HL-60/S4 treated with retinoic acid at 250 ng/mL for 4 days and 3 days (cell line): ENCODE data around the gene RUFY1.
"Not testable (repeated sequence)": the region's sequence is repeated elsewhere in the genome, so short reads cannot be mapped to it uniquely, and the experiment has no call there.

ENCODE experiments used
- in situ Hi-C: fragments of 300-500 bp; cut with MboI; formaldehyde crosslinking; loops from 2 replicates; pipeline ENCODE4 v1.7.0; 2022; ENCODE audit warnings: low sequenced_read_pairs

Gene RUFY1

GRCh38 chr5:179533907-179534306 lies 16.4 kb upstream of the RUFY1 start:
- in situ Hi-C loops: no loop called here

- in situ Hi-C loops: no loop called here
Measured at GRCh38 chr5:179534431-179534830, 15.9 kb upstream of the RUFY1 start.

GRCh38 chr5:179536676-179537075 lies 13.7 kb upstream of the RUFY1 start:
- in situ Hi-C loops: no loop called here

- in situ Hi-C loops: no loop called here
Measured at GRCh38 chr5:179542170-179542569, 8.2 kb upstream of the RUFY1 start.

GRCh38 chr5:179543275-179543674 lies 7.1 kb upstream of the RUFY1 start:
- in situ Hi-C loops: not testable (repeated sequence)

GRCh38 chr5:179553006-179553405 lies 2.7 kb downstream of the RUFY1 start:
- in situ Hi-C loops: no loop called here

- in situ Hi-C loops: no loop called here
Measured at GRCh38 chr5:179553875-179554274, 3.5 kb downstream of the RUFY1 start.

GRCh38 chr5:179554981-179555380 lies 4.6 kb downstream of the RUFY1 start:
- in situ Hi-C loops: no loop called here

- in situ Hi-C loops: not testable (repeated sequence)
Measured at GRCh38 chr5:179558261-179558799, 8.0 kb downstream of the RUFY1 start.

GRCh38 chr5:179558932-179559283 lies 8.6 kb downstream of the RUFY1 start:
- in situ Hi-C loops: no loop called here

GRCh38 chr5:179559284-179560252 lies 9.2 kb downstream of the RUFY1 start:
- in situ Hi-C loops: no loop called here

- in situ Hi-C loops: no loop called here
Measured at GRCh38 chr5:179564526-179564925, 14.2 kb downstream of the RUFY1 start.

- in situ Hi-C loops: no loop called here
Measured at GRCh38 chr5:179568721-179569120, 18.4 kb downstream of the RUFY1 start.

GRCh38 chr5:179572386-179572785 lies 22.0 kb downstream of the RUFY1 start:
- in situ Hi-C loops: no loop called here

- in situ Hi-C loops: no loop called here
Measured at GRCh38 chr5:179577286-179577960, 27.1 kb downstream of the RUFY1 start.

- in situ Hi-C loops: no loop called here
Measured at GRCh38 chr5:179585941-179586401, 35.6 kb downstream of the RUFY1 start.

GRCh38 chr5:179588166-179588565 lies 37.8 kb downstream of the RUFY1 start:
- in situ Hi-C loops: no loop called here

GRCh38 chr5:179595916-179596315 lies 45.6 kb downstream of the RUFY1 start:
- in situ Hi-C loops: no loop called here

- in situ Hi-C loops: no loop called here
Measured at GRCh38 chr5:179596421-179596820, 46.1 kb downstream of the RUFY1 start.

GRCh38 chr5:179599100-179599499 lies 48.7 kb downstream of the RUFY1 start:
- in situ Hi-C loops: no loop called here

- in situ Hi-C loops: no loop called here
Measured at GRCh38 chr5:179599566-179599965, 49.2 kb downstream of the RUFY1 start.

GRCh38 chr5:179599973-179600372 lies 49.6 kb downstream of the RUFY1 start:
- in situ Hi-C loops: loop anchor here (10.0 kb wide), 1 partner anchor 65 kb away; no protein-coding TSS in a partner anchor
